Epithelial cell of prostate (primary cell): Measurements from ENCODE around the gene RETN.
A peak's percentile ranks its signal among the peaks of the same experiment; 100 is the strongest.
"Not testable (repeated sequence)": the region's sequence is repeated elsewhere in the genome, so short reads cannot be mapped to it uniquely, and the experiment has no call there.

Experiments
- DNase-seq: peaks from one replicate; pipeline ENCODE4 v3.0.0-alpha.2; 2011; ENCODE audit warnings: low read depth, low spot score
- H3K27ac ChIP-seq: fragments of 450-650 bp; 2 replicates; pipeline ENCODE4 v1.5.1; 2017; ENCODE audit warnings: mild to moderate bottlenecking

Gene RETN

GRCh38 chr19:7637374-7638256 is 31.2 kb upstream of the RETN start:
- H3K27ac ChIP-seq, result peak overlapping the region; percentile 49
- no peak for DNase-seq

GRCh38 chr19:7638802-7639465 is 29.9 kb upstream of the RETN start:
- no peak overlapping the region for H3K27ac ChIP-seq
- DNase-seq, result no peak

GRCh38 chr19:7639863-7640348 is 28.9 kb upstream of the RETN start:
- DNase-seq, result no peak
- no peak overlapping the region for H3K27ac ChIP-seq

GRCh38 chr19:7640803-7641202 is 28.0 kb upstream of the RETN start:
- H3K27ac ChIP-seq, result no peak overlapping the region
- no peak for DNase-seq

- no peak for DNase-seq
- H3K27ac ChIP-seq, result no peak overlapping the region
Observed at GRCh38 chr19:7641290-7642276, 27.3 kb upstream of the RETN start.

GRCh38 chr19:7642295-7643030 is 26.4 kb upstream of the RETN start:
- no peak overlapping the region for H3K27ac ChIP-seq
- DNase-seq, result no peak

GRCh38 chr19:7643031-7643415 is 25.8 kb upstream of the RETN start:
- no peak for DNase-seq
- H3K27ac ChIP-seq, result no peak overlapping the region

GRCh38 chr19:7643629-7644549 is 25.0 kb upstream of the RETN start:
- H3K27ac ChIP-seq, result not testable (repeated sequence)
- DNase-seq, result peak; percentile 36

- no peak overlapping the region for H3K27ac ChIP-seq
- DNase-seq, result no peak
Observed at GRCh38 chr19:7644550-7644877, 24.3 kb upstream of the RETN start.

GRCh38 chr19:7645163-7645562 is 23.7 kb upstream of the RETN start:
- H3K27ac ChIP-seq, result no peak overlapping the region
- DNase-seq, result no peak

- DNase-seq, result no peak
- H3K27ac ChIP-seq, result no peak overlapping the region
Observed at GRCh38 chr19:7645656-7646425, 23.0 kb upstream of the RETN start.

- DNase-seq, result no peak
- no peak overlapping the region for H3K27ac ChIP-seq
Observed at GRCh38 chr19:7646426-7646700, 22.5 kb upstream of the RETN start.

- no peak for DNase-seq
- H3K27ac ChIP-seq, result no peak overlapping the region
Observed at GRCh38 chr19:7647156-7647555, 21.7 kb upstream of the RETN start.

- H3K27ac ChIP-seq, result no peak overlapping the region
- DNase-seq, result no peak
Observed at GRCh38 chr19:7648265-7649014, 20.4 kb upstream of the RETN start.

GRCh38 chr19:7650148-7650547 is 18.7 kb upstream of the RETN start:
- H3K27ac ChIP-seq, result no peak overlapping the region
- DNase-seq, result no peak

- DNase-seq, result peak; percentile 37
Observed at GRCh38 chr19:7652061-7652641, 16.7 kb upstream of the RETN start.

GRCh38 chr19:7654401-7654800 is 14.4 kb upstream of the RETN start:
- H3K27ac ChIP-seq, result no peak overlapping the region
- DNase-seq, result no peak

More at GRCh38 chr19:7652061-7652641, 16.7 kb upstream of the RETN start:
- peak overlapping the region; percentile 19 for H3K27ac ChIP-seq
